OCI-LY7 (cell line): Measurements from ENCODE around the gene ANKS6.

Experiments used
- CTCF ChIP-seq: fragments of 200-600 bp; sonication (generic); conservative IDR thresholded peaks from 2 replicates; pipeline ENCODE4 v1.5.1; 2014; ENCODE audit warnings: mild to moderate bottlenecking, antibody characterized with exemption, low read length, moderate library complexity, mixed read lengths
- EZH2phosphoT487 ChIP-seq: fragments of 200-600 bp; sonication (generic); IDR thresholded peaks from 2 replicates; pipeline ENCODE4 v1.6.1; 2018; ENCODE audit warnings: low read depth, borderline replicate concordance, mild to moderate bottlenecking, mixed run types, antibody characterized with exemption, low read length, moderate library complexity, mixed read lengths

GRCh38 chr9:98807070-98807813, 10.9 kb upstream of the ANKS6 start, which contains the start of gene GALNT12:
- no peak for TF ChIP-seq CTCF
- no peak for TF ChIP-seq EZH2phosphoT487
